NCI-H748 (cell line): ENCODE data around the gene ANKRD28.
"Not testable (repeated sequence)": the region's sequence is repeated elsewhere in the genome, so short reads cannot be mapped to it uniquely, and the experiment has no call there.

ENCODE experiments used
- DNase-seq: peaks from one replicate; lab custom pipeline; 2025; ENCODE audit not compliant: unreplicated experiment; lab: John Stamatoyannopoulos, UW

ANKRD28 gene

GRCh38 chr3:15638891-15639262, 158.9 kb downstream of the ANKRD28 start:
- no peak for DNase-seq

GRCh38 chr3:15638193-15638890, 159.4 kb downstream of the ANKRD28 start:
- DNase-seq, result no peak

GRCh38 chr3:15637131-15637951, 160.4 kb downstream of the ANKRD28 start:
- DNase-seq, result peak; percentile 20

GRCh38 chr3:15636028-15636709, 161.6 kb downstream of the ANKRD28 start:
- no peak for DNase-seq

- no peak for DNase-seq
Measured at GRCh38 chr3:15635121-15635661, 162.6 kb downstream of the ANKRD28 start.

- no peak for DNase-seq
Measured at GRCh38 chr3:15634671-15635070, 163.1 kb downstream of the ANKRD28 start.

- no peak for DNase-seq
Measured at GRCh38 chr3:15633766-15634598, 163.8 kb downstream of the ANKRD28 start.

- DNase-seq, result peak; percentile 75
Measured at GRCh38 chr3:15633159-15633558, 164.6 kb downstream of the ANKRD28 start.

- no peak for DNase-seq
Measured at GRCh38 chr3:15632212-15632580, 165.6 kb downstream of the ANKRD28 start.

GRCh38 chr3:15631426-15632211, 166.2 kb downstream of the ANKRD28 start:
- DNase-seq, result no peak

GRCh38 chr3:15630646-15631350, 167.0 kb downstream of the ANKRD28 start:
- DNase-seq, result no peak

GRCh38 chr3:15629860-15630597, 167.8 kb downstream of the ANKRD28 start:
- DNase-seq, result peak; percentile 64

GRCh38 chr3:15628967-15629366, 168.8 kb downstream of the ANKRD28 start:
- DNase-seq, result no peak

- DNase-seq, result no peak
Measured at GRCh38 chr3:15623535-15624440, 174.0 kb downstream of the ANKRD28 start.

- DNase-seq, result not testable (repeated sequence)
Measured at GRCh38 chr3:15619659-15620464, 177.9 kb downstream of the ANKRD28 start.
